Astrocyte (in vitro differentiated cells and primary cell): Measurements from ENCODE around the gene FRY. TPM values are rescaled to one million over a fixed set of nuclear protein-coding genes. Genes with fewer than 3 reads are reported as not detected.
A peak's percentile ranks its signal among the peaks of the same experiment; 100 is the strongest.

Source experiments
- DNase-seq: peaks from one replicate; pipeline ENCODE4 v3.0.0-alpha.2; 2010; ENCODE audit warnings: low read depth
- FAIRE-seq: peaks from 2 replicates; lab custom pipeline; 2011; peaks lifted over from hg19 to GRCh38; lab: Jason Lieb, UNC
- H2AFZ ChIP-seq: 2 replicates; pipeline ENCODE4 v1.6.0; 2012; ENCODE audit warnings: low read depth, low read length, inconsistent platforms
- H3K27ac ChIP-seq: 2 replicates; pipeline ENCODE4 v1.5.1; 2011; ENCODE audit warnings: low read depth, low read length, inconsistent platforms
- H3K27me3 ChIP-seq: 2 replicates; pipeline ENCODE4 v1.6.0; 2011; ENCODE audit warnings: low read length, inconsistent platforms; ENCODE audit not compliant: insufficient read depth
- H3K36me3 ChIP-seq: 2 replicates; pipeline ENCODE4 v1.5.1; 2011; ENCODE audit warnings: low read length, inconsistent platforms; ENCODE audit not compliant: insufficient read depth
- H3K4me1 ChIP-seq: 2 replicates; pipeline ENCODE4 v1.5.1; 2011; ENCODE audit warnings: low read length, inconsistent platforms; ENCODE audit not compliant: insufficient read depth
- H3K4me2 ChIP-seq: 2 replicates; pipeline ENCODE4 v1.6.0; 2012; ENCODE audit warnings: low read length, inconsistent platforms
- H3K4me3 ChIP-seq: 2 replicates; pipeline ENCODE4 v1.5.1; 2011; ENCODE audit warnings: low read depth, mild to moderate bottlenecking, low read length, inconsistent platforms; ENCODE audit not compliant: insufficient read depth
- H3K79me2 ChIP-seq: 2 replicates; pipeline ENCODE4 v1.6.0; 2012; ENCODE audit warnings: mild to moderate bottlenecking, low read length, inconsistent platforms; ENCODE audit not compliant: insufficient read depth
- H3K9ac ChIP-seq: 2 replicates; pipeline ENCODE4 v1.6.0; 2012; ENCODE audit warnings: mild to moderate bottlenecking, low read length, inconsistent platforms
- H3K9me3 ChIP-seq: 2 replicates; pipeline ENCODE4 v1.5.1; 2012; ENCODE audit warnings: low read depth, mild to moderate bottlenecking, low read length, inconsistent platforms; ENCODE audit not compliant: insufficient read depth
- H4K20me1 ChIP-seq: 2 replicates; pipeline ENCODE4 v1.6.0; 2012; ENCODE audit warnings: low read length, inconsistent platforms; ENCODE audit not compliant: insufficient read depth
- H3K27ac Mint-ChIP-seq: one replicate; pipeline ENCODE4 v1.8.0; 2021; ENCODE audit warnings: mild to moderate bottlenecking, mixed read lengths; ENCODE audit not compliant: unreplicated experiment
- H3K27me3 Mint-ChIP-seq: one replicate; pipeline ENCODE4 v1.8.0; 2021; ENCODE audit warnings: low read depth, mixed read lengths; ENCODE audit not compliant: unreplicated experiment
- H3K36me3 Mint-ChIP-seq: one replicate; pipeline ENCODE4 v1.8.0; 2021; ENCODE audit warnings: low read depth, mixed read lengths; ENCODE audit not compliant: unreplicated experiment
- H3K4me1 Mint-ChIP-seq: one replicate; pipeline ENCODE4 v1.8.0; 2021; ENCODE audit warnings: low read depth, mixed read lengths; ENCODE audit not compliant: unreplicated experiment
- H3K4me3 Mint-ChIP-seq: one replicate; pipeline ENCODE4 v1.8.0; 2021; ENCODE audit warnings: mild to moderate bottlenecking, moderate library complexity, mixed read lengths; ENCODE audit not compliant: unreplicated experiment
- H3K9me3 Mint-ChIP-seq: one replicate; pipeline ENCODE4 v1.8.0; 2021; ENCODE audit warnings: mild to moderate bottlenecking, mixed read lengths; ENCODE audit not compliant: unreplicated experiment
- EZH2 ChIP-seq: IDR thresholded peaks from 2 replicates; pipeline ENCODE4 v1.6.1; 2012; ENCODE audit warnings: mild to moderate bottlenecking, low read length, inconsistent platforms; ENCODE audit not compliant: insufficient read depth
- total RNA-seq: library from RNA; stranded (reverse); gene quantifications from 2 replicates; pipeline ENCODE4 v1.2.1, GENCODE V29; 2021
- TF ChIP-seq, protein P1 (sequence below): IDR thresholded peaks from 2 replicates; pipeline ENCODE4 v1.5.1; 2011; ENCODE audit warnings: low read depth, mild to moderate bottlenecking, inconsistent platforms, low read length, moderate library complexity; ENCODE audit not compliant: insufficient read depth

FRY gene
- total RNA-seq, 1 donor from 2014 or later, result 4.6 TPM

DNA sequence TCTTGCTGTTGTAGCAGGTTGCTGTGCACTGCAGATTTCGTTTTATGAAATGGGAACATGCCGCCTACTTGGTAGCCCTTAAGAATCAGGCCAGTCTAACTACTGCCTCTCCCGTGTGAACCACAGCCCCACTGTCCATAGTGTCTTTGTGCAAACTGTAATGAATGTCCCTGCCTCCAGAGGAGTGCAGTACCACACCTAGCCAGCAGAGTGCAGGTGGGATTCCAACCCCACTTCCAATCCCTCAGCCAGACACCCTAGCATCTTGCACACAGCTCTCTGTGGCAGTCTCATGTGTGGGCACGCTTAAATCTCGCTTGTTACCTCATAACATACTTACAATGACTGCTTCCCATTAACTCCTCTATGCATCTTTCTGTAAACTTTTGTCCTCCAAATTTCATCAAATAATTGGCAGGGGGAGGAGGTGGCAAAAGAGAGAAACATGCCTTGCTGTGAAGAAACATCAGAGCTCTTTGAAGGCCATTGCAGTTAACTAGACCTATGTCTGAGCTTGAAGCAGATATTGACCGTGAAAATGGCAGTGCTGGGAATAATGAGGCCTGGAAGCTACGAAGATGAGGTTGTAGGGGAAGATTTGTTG lies 236.4 kb downstream of the FRY start:
- H4K20me1 ChIP-seq, result no peaks in the 10 kb centered on the region
- H3K27ac Mint-ChIP-seq, result no peak overlapping the region
- no peak for FAIRE-seq
- no peak for DNase-seq
- H3K27me3 ChIP-seq, result no peaks in the 10 kb centered on the region
- no peaks in the 10 kb centered on the region for H3K9me3 ChIP-seq
- no peaks in the 10 kb centered on the region for H3K36me3 ChIP-seq
- peaks cover 9% of the 10 kb centered on the region for H3K4me1 Mint-ChIP-seq
- H3K9ac ChIP-seq, result no peak overlapping the region
- TF ChIP-seq EZH2, result no peak
- TF ChIP-seq, protein P1, sequence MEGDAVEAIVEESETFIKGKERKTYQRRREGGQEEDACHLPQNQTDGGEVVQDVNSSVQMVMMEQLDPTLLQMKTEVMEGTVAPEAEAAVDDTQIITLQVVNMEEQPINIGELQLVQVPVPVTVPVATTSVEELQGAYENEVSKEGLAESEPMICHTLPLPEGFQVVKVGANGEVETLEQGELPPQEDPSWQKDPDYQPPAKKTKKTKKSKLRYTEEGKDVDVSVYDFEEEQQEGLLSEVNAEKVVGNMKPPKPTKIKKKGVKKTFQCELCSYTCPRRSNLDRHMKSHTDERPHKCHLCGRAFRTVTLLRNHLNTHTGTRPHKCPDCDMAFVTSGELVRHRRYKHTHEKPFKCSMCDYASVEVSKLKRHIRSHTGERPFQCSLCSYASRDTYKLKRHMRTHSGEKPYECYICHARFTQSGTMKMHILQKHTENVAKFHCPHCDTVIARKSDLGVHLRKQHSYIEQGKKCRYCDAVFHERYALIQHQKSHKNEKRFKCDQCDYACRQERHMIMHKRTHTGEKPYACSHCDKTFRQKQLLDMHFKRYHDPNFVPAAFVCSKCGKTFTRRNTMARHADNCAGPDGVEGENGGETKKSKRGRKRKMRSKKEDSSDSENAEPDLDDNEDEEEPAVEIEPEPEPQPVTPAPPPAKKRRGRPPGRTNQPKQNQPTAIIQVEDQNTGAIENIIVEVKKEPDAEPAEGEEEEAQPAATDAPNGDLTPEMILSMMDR, result peak; percentile 49
- peaks cover 5% of the 10 kb centered on the region for H3K4me1 ChIP-seq
- no peaks in the 10 kb centered on the region for H3K27me3 Mint-ChIP-seq
- no peak overlapping the region for H2AFZ ChIP-seq
- no peak overlapping the region for H3K4me3 ChIP-seq
- H3K4me3 Mint-ChIP-seq, result no peak overlapping the region
- peaks cover 2% of the 10 kb centered on the region for H3K36me3 Mint-ChIP-seq
- H3K79me2 ChIP-seq, result no peaks in the 10 kb centered on the region
- no peak overlapping the region for H3K27ac ChIP-seq
- H3K9me3 Mint-ChIP-seq, result no peaks in the 10 kb centered on the region
- H3K4me2 ChIP-seq, result no peak overlapping the region

- Histone ChIP-seq H4K20me1 (no peaks in the 10 kb centered on the region), H3K4me3 (no peak overlapping the region), H3K36me3 (no peaks in the 10 kb centered on the region), H3K79me2 (no peaks in the 10 kb centered on the region), H3K27me3 (no peaks in the 10 kb centered on the region), H3K27ac (no peak overlapping the region), H3K4me1 (no peaks in the 10 kb centered on the region), H3K4me2 (no peak overlapping the region), H3K9ac (no peak overlapping the region), H3K9me3 (no peaks in the 10 kb centered on the region), H2AFZ (no peak overlapping the region)
- Mint-ChIP-seq H3K27me3 (no peaks in the 10 kb centered on the region), H3K9me3 (no peaks in the 10 kb centered on the region), H3K4me1 (peaks cover 2% of the 10 kb centered on the region), H3K4me3 (no peak overlapping the region), H3K27ac (no peak overlapping the region), H3K36me3 (peaks cover 2% of the 10 kb centered on the region)
- FAIRE-seq (no peak), DNase-seq (no peak)
- TF ChIP-seq EZH2, result no peak
- TF ChIP-seq, protein P1, result no peak
Measured at GRCh38 chr13:32272021-32272683, 240.6 kb downstream of the FRY start.

GRCh38 chr13:32277839-32278238 lies 246.3 kb downstream of the FRY start:
- no peak overlapping the region for H3K9ac ChIP-seq
- H3K4me1 ChIP-seq, result peaks cover 7% of the 10 kb centered on the region
- FAIRE-seq (peak; percentile 13), DNase-seq (no peak)
- H3K79me2 ChIP-seq, result no peaks in the 10 kb centered on the region
- no peak overlapping the region for H3K27ac ChIP-seq
- H3K36me3 ChIP-seq, result no peaks in the 10 kb centered on the region
- H3K27ac Mint-ChIP-seq, result no peak overlapping the region
- peaks cover 3% of the 10 kb centered on the region for H3K9me3 Mint-ChIP-seq
- H3K27me3 Mint-ChIP-seq, result no peaks in the 10 kb centered on the region
- TF ChIP-seq EZH2, result no peak
- H3K4me3 ChIP-seq, result no peak overlapping the region
- H2AFZ ChIP-seq, result no peak overlapping the region
- H3K4me3 Mint-ChIP-seq, result no peak overlapping the region
- no peaks in the 10 kb centered on the region for H4K20me1 ChIP-seq
- peaks cover 18% of the 10 kb centered on the region for H3K4me1 Mint-ChIP-seq
- no peaks in the 10 kb centered on the region for H3K36me3 Mint-ChIP-seq
- no peaks in the 10 kb centered on the region for H3K27me3 ChIP-seq
- no peaks in the 10 kb centered on the region for H3K9me3 ChIP-seq
- H3K4me2 ChIP-seq, result no peak overlapping the region
